ENCODE data around the gene ZNF236. TPM values are rescaled to one million over a fixed set of nuclear protein-coding genes. Genes with fewer than 3 reads are reported as not detected.

The ZNF236 gene
- total RNA-seq, 1 donor from 2014 or later = 19.4 TPM

DNA sequence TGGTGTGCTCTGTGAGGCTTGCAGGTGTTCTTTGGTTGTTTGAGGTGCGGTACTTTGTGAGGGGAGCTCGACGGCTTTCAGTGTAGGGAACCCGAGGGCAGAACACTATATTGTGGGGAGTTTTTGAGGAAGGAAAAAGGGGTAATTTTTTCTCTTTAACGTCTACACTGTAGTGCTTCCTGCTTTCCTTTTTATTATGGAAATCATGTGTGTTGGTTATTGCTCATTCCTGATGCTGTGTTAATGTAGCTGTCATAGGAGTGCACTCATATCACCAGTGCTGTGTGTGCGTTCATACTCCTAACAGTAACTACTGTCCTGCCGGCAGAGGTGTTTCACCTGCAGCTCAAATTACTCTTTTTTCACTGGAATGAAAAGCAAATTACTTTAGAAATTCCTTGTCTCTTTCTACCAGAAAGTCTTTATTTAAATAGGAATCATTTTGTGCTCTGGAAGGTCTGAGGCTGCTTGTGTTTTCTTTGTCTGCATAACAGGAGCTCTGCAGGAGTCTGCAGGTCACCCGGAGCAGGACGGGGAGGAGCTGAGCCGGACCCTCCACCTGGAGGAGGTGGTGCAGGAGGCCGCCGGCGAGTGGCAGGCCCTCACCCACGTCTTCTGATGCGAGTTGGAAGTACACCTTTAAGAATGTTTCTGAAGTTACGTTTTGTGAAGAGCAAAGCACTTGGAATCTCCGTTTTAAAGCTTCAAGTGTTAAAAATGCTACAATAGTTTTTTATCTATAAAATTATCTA is 145.5 kb downstream of the ZNF236 start:
- H3K9me3 Mint-ChIP-seq (ENCODE audit: unreplicated experiment) = no peaks in the 10 kb centered on the region
- no peaks in the 10 kb centered on the region for H3K27me3 Mint-ChIP-seq (ENCODE audit: unreplicated experiment)
- no peak overlapping the region for H3K27ac Mint-ChIP-seq (ENCODE audit: unreplicated experiment)
- H3K4me1 Mint-ChIP-seq (ENCODE audit: unreplicated experiment) = peaks cover 3% of the 10 kb centered on the region
- no peak for DNase-seq (ENCODE audit: low spot score)
- no peaks in the 10 kb centered on the region for H3K36me3 Mint-ChIP-seq (ENCODE audit: low read depth, unreplicated experiment)
- no peak overlapping the region for H3K4me3 Mint-ChIP-seq (ENCODE audit: unreplicated experiment)
- TF ChIP-seq, protein P1, sequence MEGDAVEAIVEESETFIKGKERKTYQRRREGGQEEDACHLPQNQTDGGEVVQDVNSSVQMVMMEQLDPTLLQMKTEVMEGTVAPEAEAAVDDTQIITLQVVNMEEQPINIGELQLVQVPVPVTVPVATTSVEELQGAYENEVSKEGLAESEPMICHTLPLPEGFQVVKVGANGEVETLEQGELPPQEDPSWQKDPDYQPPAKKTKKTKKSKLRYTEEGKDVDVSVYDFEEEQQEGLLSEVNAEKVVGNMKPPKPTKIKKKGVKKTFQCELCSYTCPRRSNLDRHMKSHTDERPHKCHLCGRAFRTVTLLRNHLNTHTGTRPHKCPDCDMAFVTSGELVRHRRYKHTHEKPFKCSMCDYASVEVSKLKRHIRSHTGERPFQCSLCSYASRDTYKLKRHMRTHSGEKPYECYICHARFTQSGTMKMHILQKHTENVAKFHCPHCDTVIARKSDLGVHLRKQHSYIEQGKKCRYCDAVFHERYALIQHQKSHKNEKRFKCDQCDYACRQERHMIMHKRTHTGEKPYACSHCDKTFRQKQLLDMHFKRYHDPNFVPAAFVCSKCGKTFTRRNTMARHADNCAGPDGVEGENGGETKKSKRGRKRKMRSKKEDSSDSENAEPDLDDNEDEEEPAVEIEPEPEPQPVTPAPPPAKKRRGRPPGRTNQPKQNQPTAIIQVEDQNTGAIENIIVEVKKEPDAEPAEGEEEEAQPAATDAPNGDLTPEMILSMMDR (IDR thresholded peaks at IDR 0.05; ENCODE audit: unreplicated experiment) = no peak

DNA sequence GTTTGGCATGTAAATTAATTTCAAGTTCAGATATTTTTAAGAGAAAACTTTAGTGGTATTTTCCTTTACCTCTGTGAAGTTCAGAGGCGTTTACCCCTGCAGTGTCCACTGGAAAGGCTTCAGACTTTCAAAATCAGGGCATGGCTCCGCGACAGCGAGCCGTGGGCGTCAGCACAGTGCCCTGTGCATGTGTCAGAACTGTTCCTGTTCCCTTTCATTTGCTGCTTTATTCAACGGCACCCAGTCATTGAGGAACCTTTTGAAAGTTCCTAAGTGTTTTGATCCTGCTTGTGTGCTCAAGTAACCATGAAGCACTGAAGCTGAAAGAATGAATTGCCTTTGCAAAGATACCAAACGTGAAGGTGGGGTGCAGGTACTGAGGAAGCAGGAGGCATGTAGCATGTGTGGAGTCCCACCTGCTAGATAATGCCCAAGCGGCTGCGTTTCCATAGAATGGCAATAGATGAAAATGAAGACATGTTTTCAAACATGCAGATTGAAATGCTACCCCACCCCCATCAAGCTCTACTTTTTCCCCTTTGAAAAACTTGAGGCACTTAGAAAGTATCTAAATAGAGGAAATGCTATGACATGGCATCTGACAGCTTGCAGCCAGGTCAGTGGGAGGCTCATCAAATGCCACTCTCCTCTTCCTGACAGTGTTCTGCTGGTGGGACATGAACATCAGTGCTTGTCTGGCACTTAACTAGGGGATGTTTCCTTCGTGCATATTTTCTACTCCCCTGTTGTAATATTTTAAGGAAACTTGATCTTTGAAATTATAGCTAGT is 148.6 kb downstream of the ZNF236 start:
- H3K4me1 Mint-ChIP-seq (ENCODE audit: unreplicated experiment) = no peaks in the 10 kb centered on the region
- TF ChIP-seq, protein P1 (IDR thresholded peaks at IDR 0.05; ENCODE audit: unreplicated experiment) = no peak
- peaks cover 4% of the 10 kb centered on the region for H3K36me3 Mint-ChIP-seq (ENCODE audit: low read depth, unreplicated experiment)
- H3K27me3 Mint-ChIP-seq (ENCODE audit: unreplicated experiment) = no peaks in the 10 kb centered on the region
- DNase-seq (ENCODE audit: low spot score) = no peak
- no peaks in the 10 kb centered on the region for H3K9me3 Mint-ChIP-seq (ENCODE audit: unreplicated experiment)
- H3K4me3 Mint-ChIP-seq (ENCODE audit: unreplicated experiment) = no peak overlapping the region
- no peak overlapping the region for H3K27ac Mint-ChIP-seq (ENCODE audit: unreplicated experiment)

DNA sequence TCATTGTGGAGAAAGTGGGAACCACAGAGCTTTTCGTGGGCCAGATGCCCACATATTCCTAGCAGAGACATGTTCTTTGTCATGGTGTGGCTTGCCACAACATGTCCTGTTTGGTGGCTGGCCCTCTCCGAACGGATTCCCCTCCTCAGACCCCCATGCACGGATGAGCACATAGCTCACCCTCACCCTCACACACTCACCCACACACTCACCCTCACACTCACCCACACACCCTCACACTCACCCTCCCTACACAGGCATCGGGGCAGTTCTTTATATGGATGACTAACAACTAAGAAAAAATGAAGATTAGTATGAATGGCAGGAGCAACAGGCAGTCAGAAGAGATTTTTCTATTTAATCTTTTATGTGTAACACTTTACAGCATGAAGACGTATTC is 149.9 kb downstream of the ZNF236 start:
- Mint-ChIP-seq H3K9me3 (ENCODE audit: unreplicated experiment) (no peaks in the 10 kb centered on the region), H3K27me3 (ENCODE audit: unreplicated experiment) (no peaks in the 10 kb centered on the region), H3K27ac (ENCODE audit: unreplicated experiment) (no peak overlapping the region), H3K4me3 (ENCODE audit: unreplicated experiment) (no peak overlapping the region), H3K4me1 (ENCODE audit: unreplicated experiment) (no peaks in the 10 kb centered on the region), H3K36me3 (ENCODE audit: low read depth, unreplicated experiment) (peaks cover 4% of the 10 kb centered on the region)
- DNase-seq (ENCODE audit: low spot score) = no peak
- TF ChIP-seq, protein P1 (IDR thresholded peaks at IDR 0.05; ENCODE audit: unreplicated experiment) = no peak

DNA sequence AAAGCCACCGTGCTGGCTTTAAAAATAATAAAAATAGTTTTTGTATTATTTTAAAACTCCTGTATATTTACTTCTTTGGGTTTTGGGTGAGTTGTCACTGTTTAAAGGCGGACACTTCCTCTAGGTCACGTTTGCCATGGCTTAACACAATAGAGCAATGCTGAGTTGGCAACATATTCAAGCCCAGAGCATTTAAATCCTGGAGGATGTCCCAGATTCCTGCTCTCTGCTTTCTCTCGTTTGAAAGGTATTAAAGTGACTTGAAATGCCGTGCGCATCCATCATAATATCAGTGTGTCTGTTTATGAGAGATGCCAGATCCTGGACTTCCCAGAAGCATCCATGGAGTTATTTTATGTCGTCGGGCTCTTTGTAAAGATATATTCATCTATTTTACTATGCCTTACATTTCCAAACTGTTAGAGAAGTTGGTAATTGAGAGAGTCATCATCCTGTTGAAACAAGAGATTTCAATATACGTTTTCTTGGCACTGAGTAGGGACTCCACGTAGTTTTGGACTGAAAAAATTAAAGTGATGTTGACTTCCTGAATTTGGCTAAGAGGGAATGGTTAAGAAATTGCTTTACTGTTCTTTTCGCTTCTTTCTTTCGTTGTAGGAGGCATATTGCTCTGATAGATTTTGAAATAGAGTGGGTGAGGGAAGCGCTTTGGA is 150.6 kb downstream of the ZNF236 start:
- DNase-seq (ENCODE audit: low spot score) = no peak
- no peaks in the 10 kb centered on the region for H3K4me1 Mint-ChIP-seq (ENCODE audit: unreplicated experiment)
- no peaks in the 10 kb centered on the region for H3K9me3 Mint-ChIP-seq (ENCODE audit: unreplicated experiment)
- no peaks in the 10 kb centered on the region for H3K27me3 Mint-ChIP-seq (ENCODE audit: unreplicated experiment)
- peaks cover 4% of the 10 kb centered on the region for H3K36me3 Mint-ChIP-seq (ENCODE audit: low read depth, unreplicated experiment)
- H3K4me3 Mint-ChIP-seq (ENCODE audit: unreplicated experiment) = no peak overlapping the region
- TF ChIP-seq, protein P1 (IDR thresholded peaks at IDR 0.05; ENCODE audit: unreplicated experiment) = no peak
- no peak overlapping the region for H3K27ac Mint-ChIP-seq (ENCODE audit: unreplicated experiment)

Measured in endothelial cell (in vitro differentiated cells).